Measurements from ENCODE around the gene SLC16A3. TPM values are rescaled to one million over a fixed set of nuclear protein-coding genes. Genes with fewer than 3 reads are reported as not detected.

SLC16A3 gene
- total RNA-seq, 2 donors from 2014 or later, result 2.0 to 5.4 TPM

GRCh38 chr17:82226146-82226808 is 2.6 kb upstream of the SLC16A3 start:
- WGBS, 2 donors, result 85 to 100% methylated on average over 1 to 15 of the region's 15 CpGs
- Histone ChIP-seq H3K9me3 (no peaks in the 10 kb centered on the region), H3K27me3 (peaks cover 0 to 20% of the 10 kb centered on the region in 2 donors), H3K4me3 (no peak overlapping the region), H3K4me1 (peaks cover 14% of the 10 kb centered on the region), H3K27ac (no peak overlapping the region), H3K36me3 (replicated peaks in 1 of 2; ENCODE audit: insufficient read depth in 1 of 2, low read depth in 2 of 2) (no peaks in the 10 kb centered on the region)
- intact Hi-C loops (cut with DNase I), result no loop called here
- ATAC-seq, result no peak
- no peak for TF ChIP-seq POLR2A (IDR thresholded peaks at IDR 0.05)
- TF ChIP-seq, protein P1, sequence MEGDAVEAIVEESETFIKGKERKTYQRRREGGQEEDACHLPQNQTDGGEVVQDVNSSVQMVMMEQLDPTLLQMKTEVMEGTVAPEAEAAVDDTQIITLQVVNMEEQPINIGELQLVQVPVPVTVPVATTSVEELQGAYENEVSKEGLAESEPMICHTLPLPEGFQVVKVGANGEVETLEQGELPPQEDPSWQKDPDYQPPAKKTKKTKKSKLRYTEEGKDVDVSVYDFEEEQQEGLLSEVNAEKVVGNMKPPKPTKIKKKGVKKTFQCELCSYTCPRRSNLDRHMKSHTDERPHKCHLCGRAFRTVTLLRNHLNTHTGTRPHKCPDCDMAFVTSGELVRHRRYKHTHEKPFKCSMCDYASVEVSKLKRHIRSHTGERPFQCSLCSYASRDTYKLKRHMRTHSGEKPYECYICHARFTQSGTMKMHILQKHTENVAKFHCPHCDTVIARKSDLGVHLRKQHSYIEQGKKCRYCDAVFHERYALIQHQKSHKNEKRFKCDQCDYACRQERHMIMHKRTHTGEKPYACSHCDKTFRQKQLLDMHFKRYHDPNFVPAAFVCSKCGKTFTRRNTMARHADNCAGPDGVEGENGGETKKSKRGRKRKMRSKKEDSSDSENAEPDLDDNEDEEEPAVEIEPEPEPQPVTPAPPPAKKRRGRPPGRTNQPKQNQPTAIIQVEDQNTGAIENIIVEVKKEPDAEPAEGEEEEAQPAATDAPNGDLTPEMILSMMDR (IDR thresholded peaks at IDR 0.05), result no peak
- DNase-seq, result peak in 1 of 4 donors; percentile 11

DNA sequence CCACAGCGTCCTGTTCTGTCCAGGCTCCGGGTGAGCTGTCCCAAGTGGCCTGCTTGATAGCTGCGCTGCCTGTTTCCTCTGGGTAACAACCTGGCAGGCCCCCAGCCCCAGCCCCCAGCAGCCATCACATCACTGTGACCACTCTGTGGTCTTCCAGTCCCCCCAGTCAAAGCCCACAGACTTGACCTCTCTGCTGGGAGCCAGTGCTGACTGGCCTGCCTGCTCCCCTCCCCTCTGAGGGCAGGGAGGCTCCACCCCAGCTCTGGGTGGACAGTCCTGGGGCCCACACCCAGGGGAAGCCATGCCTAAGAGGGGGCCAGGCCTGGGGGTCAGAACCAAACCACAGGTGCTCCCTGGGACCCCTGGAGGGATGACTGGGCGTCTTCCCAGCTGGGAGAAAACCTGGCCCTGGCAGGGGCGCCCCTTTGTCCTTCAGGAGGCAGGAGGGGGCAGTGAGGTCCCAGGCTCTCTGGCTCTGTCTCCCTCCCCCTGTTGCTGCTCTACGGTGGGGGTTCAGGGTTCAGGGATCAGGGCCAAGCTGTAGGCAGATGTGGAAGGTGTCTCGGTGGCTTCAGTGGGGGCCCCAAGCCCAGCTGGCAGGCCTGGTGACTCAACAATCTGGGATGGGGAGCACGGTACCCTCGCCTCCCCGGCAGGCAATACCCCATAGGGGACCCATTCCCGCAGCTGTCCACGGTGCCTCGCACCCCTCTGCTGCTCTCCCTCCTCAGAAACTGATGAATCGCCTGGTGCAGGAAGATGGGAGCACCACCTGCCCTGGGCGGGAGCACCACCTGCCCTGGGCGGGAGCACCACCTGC is 1.8 kb upstream of the SLC16A3 start:
- intact Hi-C loops (cut with DNase I), result no loop called here

GRCh38 chr17:82227629-82228277 is 1.1 kb upstream of the SLC16A3 start:
- Histone ChIP-seq H3K36me3 (replicated peaks in 1 of 2; ENCODE audit: insufficient read depth in 1 of 2, low read depth in 2 of 2) (no peaks in the 10 kb centered on the region), H3K9me3 (no peaks in the 10 kb centered on the region), H3K27me3 (peaks cover 0 to 20% of the 10 kb centered on the region in 2 donors), H3K4me3 (no peak overlapping the region), H3K4me1 (peaks cover 25% of the 10 kb centered on the region), H3K27ac (peak overlapping the region in 3 of 4 donors; percentile 10 to 80 (median 62))
- no peak for ATAC-seq
- DNase-seq, result no peak
- WGBS, 2 donors, result 67 to 79% methylated on average over 8 to 17 of the region's 18 CpGs
- no peak for TF ChIP-seq POLR2A (IDR thresholded peaks at IDR 0.05)
- TF ChIP-seq, protein P1 (IDR thresholded peaks at IDR 0.05), result no peak
- intact Hi-C loops (cut with DNase I), result no loop called here

More for the DNA sequence above, 1.8 kb upstream of the SLC16A3 start:
- ATAC-seq, result no peak
- Histone ChIP-seq H3K36me3 (replicated peaks in 1 of 2; ENCODE audit: insufficient read depth in 1 of 2, low read depth in 2 of 2) (no peaks in the 10 kb centered on the region), H3K9me3 (no peaks in the 10 kb centered on the region), H3K4me3 (no peak overlapping the region), H3K4me1 (peaks cover 22% of the 10 kb centered on the region), H3K27ac (no peak overlapping the region), H3K27me3 (peaks cover 0 to 20% of the 10 kb centered on the region in 2 donors)
- DNase-seq, result peak in 1 of 4 donors; percentile 10
- TF ChIP-seq, protein P1 (IDR thresholded peaks at IDR 0.05), result no peak
- TF ChIP-seq POLR2A (IDR thresholded peaks at IDR 0.05), result no peak
- 87 to 91% methylated on average over 6 to 14 of the region's 16 CpGs for WGBS, 2 donors

DNA sequence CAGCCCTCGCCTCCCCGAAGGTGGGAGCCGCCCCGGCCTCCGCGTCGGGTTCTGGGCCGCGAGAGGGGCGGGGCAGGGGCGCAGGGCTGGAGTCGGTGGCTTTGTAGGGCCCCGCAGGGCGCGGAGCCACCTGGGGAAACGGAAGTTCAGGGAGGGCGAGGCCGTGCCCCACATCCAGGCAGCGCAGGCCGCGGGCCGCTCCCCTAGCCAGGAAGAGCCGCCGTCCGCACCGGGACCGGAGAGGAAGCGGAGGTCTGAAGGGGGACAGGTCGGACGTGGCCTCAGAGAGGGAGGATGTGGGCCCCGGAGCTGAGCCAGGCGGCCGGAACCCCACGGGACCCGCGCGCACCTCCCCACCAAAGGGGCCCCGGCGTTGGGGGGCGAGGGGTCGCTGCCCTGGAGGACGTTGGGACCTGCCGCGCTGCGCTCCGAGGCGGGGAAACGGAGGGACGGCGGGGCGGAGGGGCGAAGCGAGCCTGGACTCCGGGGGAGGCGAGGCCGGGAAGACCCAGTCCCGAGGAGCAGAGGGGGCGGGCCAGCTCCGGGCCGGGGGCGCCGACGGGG is 482 bp upstream of the SLC16A3 start:
- ATAC-seq, result peak; percentile 2
- 28 to 39% methylated on average over 38 to 59 of the region's 63 CpGs for WGBS, 2 donors
- TF ChIP-seq, protein P1 (IDR thresholded peaks at IDR 0.05), result no peak
- peak in 2 of 3 donors; percentile 9 to 37 for TF ChIP-seq POLR2A (IDR thresholded peaks at IDR 0.05)
- Histone ChIP-seq H3K27me3 (peaks cover 0 to 20% of the 10 kb centered on the region in 2 donors), H3K9me3 (no peaks in the 10 kb centered on the region), H3K36me3 (replicated peaks in 1 of 2; ENCODE audit: insufficient read depth in 1 of 2, low read depth in 2 of 2) (no peaks in the 10 kb centered on the region), H3K27ac (peak overlapping the region in 3 of 4 donors; percentile 10 to 80 (median 62)), H3K4me1 (peaks cover 25% of the 10 kb centered on the region), H3K4me3 (no peak overlapping the region)
- intact Hi-C loops (cut with DNase I), result no loop called here
- peak in 1 of 4 donors; percentile 28 for DNase-seq

Measured in body of pancreas (tissue), 4 donors.